ENCODE results near the gene NTM. TPM values are rescaled to one million over a fixed set of nuclear protein-coding genes. Genes with fewer than 3 reads are reported as not detected.

The NTM gene
- total RNA-seq, 1 experiment from 2014 or later = 16.4 TPM

DNA sequence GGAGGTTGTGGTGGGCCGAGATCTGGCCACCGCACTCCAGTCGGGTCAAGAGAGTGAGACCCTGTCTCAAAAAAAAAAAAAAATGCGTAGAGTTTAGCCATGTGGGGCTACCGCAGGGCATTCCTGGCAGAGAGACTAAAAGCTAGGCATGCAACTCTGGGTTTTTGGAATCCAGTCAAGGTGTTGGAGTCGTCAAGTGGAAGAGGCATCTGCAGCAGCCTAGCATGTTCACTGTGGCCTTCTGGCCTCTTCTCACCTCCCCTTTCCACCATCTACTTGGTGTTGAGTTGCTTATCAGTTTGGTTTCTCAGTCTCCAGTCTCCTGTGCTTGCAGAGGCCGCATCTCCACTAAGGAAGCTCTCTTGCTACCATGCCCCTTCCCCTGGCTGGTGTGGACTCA, 572.5 kb downstream of the NTM start:
- peaks cover 5% of the 10 kb centered on the region for H3K4me1 Mint-ChIP-seq
- ChIA-PET CTCF (no interaction called here), POLR2A (no interaction called here)

More for the DNA sequence above, 572.5 kb downstream of the NTM start:
- Mint-ChIP-seq H3K9me3 (no peaks in the 10 kb centered on the region), H3K4me3 (no peak overlapping the region), H3K27ac (no peak overlapping the region), H3K36me3 (no peaks in the 10 kb centered on the region), H3K27me3 (ENCODE audit: low read depth) (no peaks in the 10 kb centered on the region)
- DNase-seq (ENCODE audit: low spot score) = no peak
- ATAC-seq = no peak
- TF ChIP-seq NR2C2 (CRISPR knock-in tag; IDR thresholded peaks at IDR 0.05) (no peak), MYBL2 (CRISPR knock-in tag; IDR thresholded peaks at IDR 0.05) (no peak), TCF7 (CRISPR knock-in tag; IDR thresholded peaks at IDR 0.05; ENCODE audit: low read depth) (no peak), ZBTB21 (CRISPR knock-in tag; IDR thresholded peaks at IDR 0.05; ENCODE audit: borderline replicate concordance) (no peak), FOXJ3 (CRISPR knock-in tag; IDR thresholded peaks at IDR 0.05; ENCODE audit: borderline replicate concordance) (no peak), TEAD1 (CRISPR knock-in tag; IDR thresholded peaks at IDR 0.05) (no peak), ZNF396 (CRISPR knock-in tag; IDR thresholded peaks at IDR 0.05; ENCODE audit: borderline replicate concordance) (no peak), ATF1 (CRISPR knock-in tag; IDR thresholded peaks at IDR 0.05) (no peak), ELF4 (CRISPR knock-in tag; IDR thresholded peaks at IDR 0.05; ENCODE audit: low read depth) (no peak), JAZF1 (CRISPR knock-in tag; IDR thresholded peaks at IDR 0.05) (no peak), SOX15 (CRISPR knock-in tag; IDR thresholded peaks at IDR 0.05) (no peak)
- TF ChIP-seq, protein P1, sequence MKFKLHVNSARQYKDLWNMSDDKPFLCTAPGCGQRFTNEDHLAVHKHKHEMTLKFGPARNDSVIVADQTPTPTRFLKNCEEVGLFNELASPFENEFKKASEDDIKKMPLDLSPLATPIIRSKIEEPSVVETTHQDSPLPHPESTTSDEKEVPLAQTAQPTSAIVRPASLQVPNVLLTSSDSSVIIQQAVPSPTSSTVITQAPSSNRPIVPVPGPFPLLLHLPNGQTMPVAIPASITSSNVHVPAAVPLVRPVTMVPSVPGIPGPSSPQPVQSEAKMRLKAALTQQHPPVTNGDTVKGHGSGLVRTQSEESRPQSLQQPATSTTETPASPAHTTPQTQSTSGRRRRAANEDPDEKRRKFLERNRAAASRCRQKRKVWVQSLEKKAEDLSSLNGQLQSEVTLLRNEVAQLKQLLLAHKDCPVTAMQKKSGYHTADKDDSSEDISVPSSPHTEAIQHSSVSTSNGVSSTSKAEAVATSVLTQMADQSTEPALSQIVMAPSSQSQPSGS (CRISPR knock-in tag; IDR thresholded peaks at IDR 0.05; ENCODE audit: borderline replicate concordance, low read depth) = no peak
- TF ChIP-seq, protein P2, sequence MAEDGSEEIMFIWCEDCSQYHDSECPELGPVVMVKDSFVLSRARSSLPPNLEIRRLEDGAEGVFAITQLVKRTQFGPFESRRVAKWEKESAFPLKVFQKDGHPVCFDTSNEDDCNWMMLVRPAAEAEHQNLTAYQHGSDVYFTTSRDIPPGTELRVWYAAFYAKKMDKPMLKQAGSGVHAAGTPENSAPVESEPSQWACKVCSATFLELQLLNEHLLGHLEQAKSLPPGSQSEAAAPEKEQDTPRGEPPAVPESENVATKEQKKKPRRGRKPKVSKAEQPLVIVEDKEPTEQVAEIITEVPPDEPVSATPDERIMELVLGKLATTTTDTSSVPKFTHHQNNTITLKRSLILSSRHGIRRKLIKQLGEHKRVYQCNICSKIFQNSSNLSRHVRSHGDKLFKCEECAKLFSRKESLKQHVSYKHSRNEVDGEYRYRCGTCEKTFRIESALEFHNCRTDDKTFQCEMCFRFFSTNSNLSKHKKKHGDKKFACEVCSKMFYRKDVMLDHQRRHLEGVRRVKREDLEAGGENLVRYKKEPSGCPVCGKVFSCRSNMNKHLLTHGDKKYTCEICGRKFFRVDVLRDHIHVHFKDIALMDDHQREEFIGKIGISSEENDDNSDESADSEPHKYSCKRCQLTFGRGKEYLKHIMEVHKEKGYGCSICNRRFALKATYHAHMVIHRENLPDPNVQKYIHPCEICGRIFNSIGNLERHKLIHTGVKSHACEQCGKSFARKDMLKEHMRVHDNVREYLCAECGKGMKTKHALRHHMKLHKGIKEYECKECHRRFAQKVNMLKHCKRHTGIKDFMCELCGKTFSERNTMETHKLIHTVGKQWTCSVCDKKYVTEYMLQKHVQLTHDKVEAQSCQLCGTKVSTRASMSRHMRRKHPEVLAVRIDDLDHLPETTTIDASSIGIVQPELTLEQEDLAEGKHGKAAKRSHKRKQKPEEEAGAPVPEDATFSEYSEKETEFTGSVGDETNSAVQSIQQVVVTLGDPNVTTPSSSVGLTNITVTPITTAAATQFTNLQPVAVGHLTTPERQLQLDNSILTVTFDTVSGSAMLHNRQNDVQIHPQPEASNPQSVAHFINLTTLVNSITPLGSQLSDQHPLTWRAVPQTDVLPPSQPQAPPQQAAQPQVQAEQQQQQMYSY (CRISPR knock-in tag; IDR thresholded peaks at IDR 0.05) = no peak
- TF ChIP-seq, protein P3, sequence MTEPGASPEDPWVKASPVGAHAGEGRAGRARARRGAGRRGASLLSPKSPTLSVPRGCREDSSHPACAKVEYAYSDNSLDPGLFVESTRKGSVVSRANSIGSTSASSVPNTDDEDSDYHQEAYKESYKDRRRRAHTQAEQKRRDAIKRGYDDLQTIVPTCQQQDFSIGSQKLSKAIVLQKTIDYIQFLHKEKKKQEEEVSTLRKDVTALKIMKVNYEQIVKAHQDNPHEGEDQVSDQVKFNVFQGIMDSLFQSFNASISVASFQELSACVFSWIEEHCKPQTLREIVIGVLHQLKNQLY (CRISPR knock-in tag; IDR thresholded peaks at IDR 0.05) = no peak
- TF ChIP-seq, protein P4, sequence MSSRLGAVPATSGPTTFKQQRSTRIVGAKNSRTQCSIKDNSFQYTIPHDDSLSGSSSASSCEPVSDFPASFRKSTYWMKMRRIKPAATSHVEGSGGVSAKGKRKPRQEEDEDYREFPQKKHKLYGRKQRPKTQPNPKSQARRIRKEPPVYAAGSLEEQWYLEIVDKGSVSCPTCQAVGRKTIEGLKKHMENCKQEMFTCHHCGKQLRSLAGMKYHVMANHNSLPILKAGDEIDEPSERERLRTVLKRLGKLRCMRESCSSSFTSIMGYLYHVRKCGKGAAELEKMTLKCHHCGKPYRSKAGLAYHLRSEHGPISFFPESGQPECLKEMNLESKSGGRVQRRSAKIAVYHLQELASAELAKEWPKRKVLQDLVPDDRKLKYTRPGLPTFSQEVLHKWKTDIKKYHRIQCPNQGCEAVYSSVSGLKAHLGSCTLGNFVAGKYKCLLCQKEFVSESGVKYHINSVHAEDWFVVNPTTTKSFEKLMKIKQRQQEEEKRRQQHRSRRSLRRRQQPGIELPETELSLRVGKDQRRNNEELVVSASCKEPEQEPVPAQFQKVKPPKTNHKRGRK (CRISPR knock-in tag; IDR thresholded peaks at IDR 0.05; ENCODE audit: borderline replicate concordance) = no peak
- TF ChIP-seq, protein P5, sequence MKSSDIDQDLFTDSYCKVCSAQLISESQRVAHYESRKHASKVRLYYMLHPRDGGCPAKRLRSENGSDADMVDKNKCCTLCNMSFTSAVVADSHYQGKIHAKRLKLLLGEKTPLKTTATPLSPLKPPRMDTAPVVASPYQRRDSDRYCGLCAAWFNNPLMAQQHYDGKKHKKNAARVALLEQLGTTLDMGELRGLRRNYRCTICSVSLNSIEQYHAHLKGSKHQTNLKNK (CRISPR knock-in tag; IDR thresholded peaks at IDR 0.05) = no peak
- TF ChIP-seq, protein P6, sequence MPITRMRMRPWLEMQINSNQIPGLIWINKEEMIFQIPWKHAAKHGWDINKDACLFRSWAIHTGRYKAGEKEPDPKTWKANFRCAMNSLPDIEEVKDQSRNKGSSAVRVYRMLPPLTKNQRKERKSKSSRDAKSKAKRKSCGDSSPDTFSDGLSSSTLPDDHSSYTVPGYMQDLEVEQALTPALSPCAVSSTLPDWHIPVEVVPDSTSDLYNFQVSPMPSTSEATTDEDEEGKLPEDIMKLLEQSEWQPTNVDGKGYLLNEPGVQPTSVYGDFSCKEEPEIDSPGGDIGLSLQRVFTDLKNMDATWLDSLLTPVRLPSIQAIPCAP (CRISPR knock-in tag; IDR thresholded peaks at IDR 0.05) = no peak
- TF ChIP-seq, protein P7, sequence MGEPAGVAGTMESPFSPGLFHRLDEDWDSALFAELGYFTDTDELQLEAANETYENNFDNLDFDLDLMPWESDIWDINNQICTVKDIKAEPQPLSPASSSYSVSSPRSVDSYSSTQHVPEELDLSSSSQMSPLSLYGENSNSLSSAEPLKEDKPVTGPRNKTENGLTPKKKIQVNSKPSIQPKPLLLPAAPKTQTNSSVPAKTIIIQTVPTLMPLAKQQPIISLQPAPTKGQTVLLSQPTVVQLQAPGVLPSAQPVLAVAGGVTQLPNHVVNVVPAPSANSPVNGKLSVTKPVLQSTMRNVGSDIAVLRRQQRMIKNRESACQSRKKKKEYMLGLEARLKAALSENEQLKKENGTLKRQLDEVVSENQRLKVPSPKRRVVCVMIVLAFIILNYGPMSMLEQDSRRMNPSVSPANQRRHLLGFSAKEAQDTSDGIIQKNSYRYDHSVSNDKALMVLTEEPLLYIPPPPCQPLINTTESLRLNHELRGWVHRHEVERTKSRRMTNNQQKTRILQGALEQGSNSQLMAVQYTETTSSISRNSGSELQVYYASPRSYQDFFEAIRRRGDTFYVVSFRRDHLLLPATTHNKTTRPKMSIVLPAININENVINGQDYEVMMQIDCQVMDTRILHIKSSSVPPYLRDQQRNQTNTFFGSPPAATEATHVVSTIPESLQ (CRISPR knock-in tag; IDR thresholded peaks at IDR 0.05) = no peak
